HG02759 (cell line): ENCODE results near the gene PLAGL1.

Experiments
- ATAC-seq: cut with Tn5 transposase; IDR thresholded peaks from one replicate; pipeline ENCODE4 v1.9.1; 2021; ENCODE audit warnings: mild to moderate bottlenecking, moderate library complexity; ENCODE audit not compliant: unreplicated experiment

PLAGL1 gene

DNA sequence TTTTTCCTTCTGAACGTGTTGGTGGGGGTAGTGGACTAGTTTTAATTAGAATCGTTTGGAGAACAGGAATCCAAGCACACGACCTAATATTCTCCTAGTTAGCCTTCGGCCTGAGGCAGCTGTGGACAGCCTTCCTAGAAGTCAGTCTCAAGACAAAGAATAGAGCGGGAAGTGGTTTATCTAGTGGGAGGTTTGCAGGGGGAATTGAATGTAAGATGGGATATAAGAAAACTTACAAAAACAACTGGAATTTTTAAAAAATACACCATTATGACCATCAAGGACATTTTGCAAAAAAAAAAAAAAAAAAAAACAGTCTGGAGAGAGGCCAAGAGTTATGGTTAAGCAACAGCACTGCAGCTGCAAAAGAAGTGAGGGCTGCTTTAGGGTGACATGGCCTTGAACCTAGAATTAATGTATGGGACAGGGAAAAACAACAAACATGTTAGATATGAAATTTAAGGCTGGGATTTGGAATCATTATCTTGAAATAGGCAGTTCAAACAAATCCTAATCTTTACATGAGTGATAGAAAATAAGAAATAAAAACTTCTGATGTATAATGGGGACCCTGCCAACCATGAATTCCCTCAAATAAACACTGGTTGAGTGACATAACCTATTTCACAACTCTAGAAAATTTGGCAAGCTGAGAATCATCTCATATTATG is 40.2 kb downstream of the PLAGL1 start:
- ATAC-seq, result no peak

DNA sequence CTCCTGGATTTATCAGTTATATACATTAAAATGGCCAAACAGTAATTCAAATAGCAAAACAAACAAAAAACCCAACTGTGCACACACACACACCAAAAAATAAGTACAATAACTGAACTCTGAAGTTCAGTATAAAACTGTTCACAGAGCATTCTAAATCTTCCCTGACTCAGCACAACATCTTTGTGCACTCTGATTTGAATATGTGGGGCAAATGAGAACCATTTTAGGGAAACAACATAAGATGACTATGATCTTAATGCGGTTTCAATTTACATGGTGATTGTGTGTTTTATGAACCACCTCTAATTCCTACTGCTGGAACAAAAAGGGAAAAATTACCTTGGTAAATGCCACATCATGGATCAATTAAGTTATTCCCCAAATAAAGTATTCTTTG is 41.7 kb downstream of the PLAGL1 start:
- ATAC-seq, result no peak

DNA sequence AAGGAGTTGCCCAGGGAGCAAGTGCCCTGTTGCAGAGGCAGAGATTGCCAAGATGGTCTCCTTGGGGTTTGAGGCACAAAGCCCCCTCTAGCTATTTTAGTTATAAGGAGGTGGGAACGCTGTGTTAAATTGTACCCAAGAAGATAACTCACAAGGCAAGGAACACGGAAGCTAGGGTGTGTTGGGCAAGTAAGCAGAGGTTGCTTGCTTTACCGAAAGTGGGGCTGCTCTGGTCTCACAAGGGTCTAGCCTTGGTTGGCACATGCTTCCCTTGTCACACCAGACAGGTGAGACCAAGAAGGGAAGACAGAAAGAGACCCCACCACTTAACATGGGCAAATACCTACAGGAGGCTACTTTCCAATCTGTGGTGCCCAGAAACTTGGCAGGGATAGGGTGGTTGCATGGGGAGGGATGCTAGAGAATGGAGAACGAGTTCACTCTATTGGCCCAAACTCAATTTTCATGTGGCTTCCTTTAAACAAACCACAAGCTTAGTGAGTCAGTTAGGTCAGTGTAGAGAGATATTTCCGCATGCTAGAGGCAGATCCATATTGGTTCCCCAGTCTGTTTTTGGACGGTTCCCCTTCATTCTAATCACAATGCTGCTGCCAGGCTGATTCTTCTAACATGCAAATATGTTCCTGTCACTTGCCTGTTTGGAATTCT is 42.4 kb downstream of the PLAGL1 start:
- ATAC-seq, result no peak

DNA sequence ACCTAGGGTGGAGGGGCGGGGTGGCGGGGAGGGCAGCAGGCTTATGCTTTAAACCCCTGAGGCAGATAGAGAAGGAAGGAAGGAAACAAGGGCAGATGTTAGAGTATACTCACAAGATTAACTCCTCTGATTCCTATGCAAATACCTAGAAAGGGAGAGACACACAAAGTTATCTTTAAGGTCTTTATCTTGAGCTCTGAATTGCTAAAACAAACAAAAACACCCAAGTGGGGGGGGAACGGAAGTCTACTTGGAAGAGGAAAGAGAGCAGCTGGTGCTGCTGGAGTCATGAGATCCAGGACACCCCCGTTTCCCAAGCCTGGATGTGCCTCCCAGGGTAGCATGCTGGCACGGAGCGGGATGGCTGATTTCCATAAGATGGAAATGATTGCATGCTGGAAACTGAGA is 43.4 kb downstream of the PLAGL1 start:
- ATAC-seq, result no peak

DNA sequence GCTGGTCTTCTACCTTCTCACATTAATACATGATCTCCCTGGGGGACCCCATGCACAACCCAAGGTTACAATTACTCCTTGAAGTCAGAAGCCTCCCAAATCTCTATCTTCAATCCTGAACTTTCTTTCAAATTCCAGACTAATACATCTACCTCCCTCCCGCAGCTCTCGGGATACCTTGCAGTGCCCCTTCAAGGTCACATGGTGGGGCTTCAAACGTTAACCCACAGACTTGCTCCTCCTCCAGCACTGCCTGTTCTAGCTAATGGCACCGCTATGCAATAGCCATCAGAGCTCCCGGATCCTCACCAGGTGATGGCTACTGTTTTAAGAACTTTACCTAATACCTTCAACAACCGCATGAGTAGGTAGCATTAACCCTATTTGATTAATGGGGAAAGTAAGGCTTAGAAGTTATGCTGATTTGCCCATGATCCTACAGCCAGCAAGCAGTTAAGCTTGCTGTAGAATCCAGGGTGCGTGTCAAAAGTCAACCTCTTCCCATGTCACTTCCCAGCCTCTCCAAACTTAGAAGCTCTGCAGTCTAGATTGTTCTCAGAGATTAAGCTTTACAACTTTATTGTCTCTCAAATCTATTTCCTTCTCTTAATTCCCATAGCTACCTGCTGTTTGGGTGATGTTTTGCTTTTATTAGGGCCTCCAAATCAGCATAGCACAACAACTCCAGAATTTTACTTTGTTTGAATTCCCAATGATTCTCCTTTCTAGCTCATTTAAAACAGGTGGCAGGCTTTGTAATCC is 44.7 kb downstream of the PLAGL1 start:
- ATAC-seq, result no peak

DNA sequence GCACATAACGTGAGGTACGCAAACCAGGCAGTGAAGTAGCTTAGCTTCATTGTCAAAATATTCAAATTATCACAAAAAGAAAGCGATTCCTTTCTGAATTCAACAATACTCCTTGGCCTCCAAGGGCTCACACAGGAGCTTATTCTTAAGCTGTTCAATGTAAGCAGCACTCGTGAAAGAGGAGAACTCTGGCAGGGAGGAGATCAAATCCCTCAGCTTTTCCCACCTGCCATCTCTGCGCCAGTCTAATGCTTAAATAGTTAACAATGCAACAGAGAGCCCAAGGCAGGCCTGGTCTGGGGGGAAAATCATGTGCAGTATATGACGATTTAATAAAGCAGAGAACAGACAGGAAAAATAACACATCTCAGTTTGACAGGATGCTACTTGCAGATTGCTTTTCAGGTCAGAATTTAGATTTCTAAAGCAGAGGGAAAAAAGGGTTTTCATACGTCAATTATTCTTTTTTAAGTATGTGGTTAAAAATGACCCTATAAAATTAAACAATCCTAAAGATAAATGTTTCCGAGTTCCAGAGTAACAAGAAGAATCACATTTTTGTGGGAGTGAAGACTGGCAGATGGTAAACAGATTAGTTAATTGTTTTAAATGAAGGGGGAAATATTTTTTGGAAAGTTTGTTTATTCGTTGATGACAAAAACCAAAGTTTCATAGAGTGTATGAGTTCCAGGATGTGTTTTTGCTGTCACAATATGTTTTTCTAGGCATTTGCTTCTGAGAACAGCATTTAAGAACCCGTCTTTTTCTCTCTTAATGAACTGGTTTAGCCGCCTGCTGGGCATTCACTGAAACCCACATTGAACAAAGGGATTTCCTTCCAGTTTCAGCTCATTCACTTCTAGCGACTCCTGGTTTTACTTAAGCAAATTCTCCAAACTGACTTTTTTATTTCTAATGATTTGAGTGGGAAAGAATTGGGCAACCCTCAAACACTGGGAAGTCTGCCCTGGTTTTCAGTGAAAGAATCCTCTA is 45.9 kb downstream of the PLAGL1 start:
- ATAC-seq, result no peak

DNA sequence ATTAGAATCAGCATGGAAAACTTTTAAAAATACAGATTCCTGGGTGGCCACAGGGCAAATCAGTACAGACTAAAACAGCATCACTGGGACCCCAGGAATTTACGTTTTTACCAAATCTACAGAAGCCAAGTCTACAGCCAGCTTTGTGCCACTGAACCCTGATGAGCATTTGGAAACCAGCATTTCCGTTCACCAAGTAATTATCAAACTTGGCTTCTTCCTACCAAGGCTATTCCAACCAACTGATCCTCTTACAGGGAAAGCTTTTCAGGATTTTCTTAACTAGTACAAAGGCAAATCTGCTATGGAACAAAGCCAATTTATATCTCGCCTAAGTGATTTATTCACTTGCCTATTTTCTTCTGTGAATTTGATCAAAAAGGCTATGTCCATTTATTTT is 47.0 kb downstream of the PLAGL1 start:
- no peak for ATAC-seq

DNA sequence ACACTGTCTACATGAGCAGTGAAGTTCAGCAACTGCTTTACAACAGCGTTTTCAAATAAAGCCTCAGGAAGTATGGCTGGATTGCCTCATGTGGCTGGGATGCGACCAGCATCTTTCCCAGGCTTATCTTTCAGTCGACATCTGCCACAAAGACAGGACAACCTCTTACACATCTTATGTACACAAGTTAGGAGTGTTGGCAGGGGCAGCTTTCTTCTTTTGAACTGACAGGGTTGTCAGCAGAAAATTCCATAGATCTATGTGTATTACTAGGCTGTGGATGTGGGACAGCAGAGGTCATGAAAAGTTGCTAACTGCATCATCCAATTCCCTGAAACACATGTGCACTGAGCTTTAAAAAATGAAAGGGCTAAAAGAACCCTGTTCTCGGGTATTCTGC is 48.1 kb downstream of the PLAGL1 start:
- no peak for ATAC-seq

DNA sequence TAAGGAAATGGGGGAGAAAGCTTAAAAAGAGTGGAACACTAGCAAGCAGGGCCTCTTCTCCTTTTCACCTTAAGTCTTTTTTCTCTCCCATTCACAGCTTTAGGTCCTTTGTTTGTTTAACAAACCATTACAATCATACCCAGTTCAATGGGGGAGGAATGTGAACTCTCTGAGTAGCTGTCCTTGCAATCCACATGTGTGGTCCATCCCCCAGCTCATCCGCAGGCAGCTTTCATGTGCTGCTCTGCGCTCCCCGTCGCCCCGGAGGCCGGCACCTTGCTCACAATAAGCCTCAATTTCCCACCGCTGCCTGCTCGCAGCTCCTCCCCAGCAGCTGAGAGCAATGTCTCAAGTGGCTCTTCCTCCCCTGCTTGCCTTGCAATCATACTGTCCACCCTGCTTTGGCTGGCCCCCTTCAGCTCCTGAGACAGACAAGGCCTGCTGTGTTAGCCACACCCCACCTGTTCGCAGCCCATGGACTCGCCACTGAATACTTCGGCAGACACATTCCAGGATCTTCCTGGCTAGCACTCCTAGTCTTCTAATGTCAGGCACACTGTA is 49.1 kb downstream of the PLAGL1 start:
- ATAC-seq, result no peak

DNA sequence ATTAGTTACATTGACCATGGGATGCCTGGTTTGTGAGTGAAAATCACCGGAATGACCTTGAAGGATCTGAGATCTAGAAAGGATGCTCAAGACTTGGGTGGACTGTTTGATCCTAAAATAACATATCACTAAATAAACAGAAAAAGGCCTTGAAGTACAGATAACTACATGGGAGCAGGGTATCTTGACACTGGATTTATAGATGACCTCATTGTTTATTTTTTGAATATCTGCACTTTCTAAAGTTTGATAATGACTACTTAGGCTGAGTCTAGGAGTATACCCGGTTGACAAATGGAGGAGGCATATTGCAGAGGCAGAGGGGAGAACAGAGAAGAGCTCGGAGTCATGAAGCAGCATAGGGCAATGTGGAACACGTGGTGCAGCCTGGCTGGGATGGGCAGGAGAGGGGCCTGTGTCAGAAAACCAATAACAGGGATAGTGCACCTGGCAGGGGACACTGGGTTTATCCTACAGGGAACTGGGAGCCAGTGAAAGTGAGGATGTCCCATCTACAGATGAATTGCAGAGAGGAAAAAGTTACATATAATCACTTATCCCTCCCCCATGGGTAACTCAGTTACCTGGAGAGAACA is 50.3 kb downstream of the PLAGL1 start:
- no peak for ATAC-seq

DNA sequence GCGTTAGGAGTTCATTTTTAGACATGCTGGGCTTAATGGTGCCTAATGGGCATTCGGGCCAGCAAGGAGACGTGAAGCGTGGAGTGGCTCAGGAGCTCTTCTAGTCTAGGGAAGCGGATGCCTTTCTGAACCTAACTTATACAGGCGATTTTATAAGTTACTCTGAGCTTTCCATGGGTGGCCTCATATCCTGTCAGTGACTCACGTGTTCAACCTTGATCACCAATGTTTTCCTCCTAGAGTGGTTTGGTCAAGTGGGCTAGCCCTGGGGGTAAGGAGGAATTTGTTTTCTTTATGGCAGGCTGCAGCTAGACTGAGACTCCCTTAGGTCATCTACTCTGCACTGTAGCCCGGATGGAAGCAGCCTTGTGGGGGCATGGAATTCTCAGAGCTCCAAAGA is 52.1 kb downstream of the PLAGL1 start:
- no peak for ATAC-seq

DNA sequence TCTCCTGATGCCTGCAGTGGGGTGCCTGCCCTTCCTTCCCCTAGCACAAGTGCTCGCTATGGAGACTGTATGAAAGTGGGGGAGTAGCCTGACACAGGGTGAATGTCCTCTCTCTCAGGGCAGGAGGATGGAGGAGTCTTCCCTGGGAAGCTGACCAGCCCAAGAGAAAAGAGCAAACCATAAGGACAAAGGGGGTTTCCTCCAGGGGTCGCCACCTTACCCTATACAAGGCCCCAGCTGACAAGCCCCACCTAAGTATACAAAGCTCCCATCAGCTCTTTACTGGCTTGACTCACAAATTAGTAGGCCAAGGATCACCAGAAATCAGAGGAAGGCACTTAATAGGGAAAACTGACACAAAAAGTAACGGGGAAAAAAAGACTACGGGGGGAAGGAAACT is 54.1 kb downstream of the PLAGL1 start:
- ATAC-seq, result no peak

DNA sequence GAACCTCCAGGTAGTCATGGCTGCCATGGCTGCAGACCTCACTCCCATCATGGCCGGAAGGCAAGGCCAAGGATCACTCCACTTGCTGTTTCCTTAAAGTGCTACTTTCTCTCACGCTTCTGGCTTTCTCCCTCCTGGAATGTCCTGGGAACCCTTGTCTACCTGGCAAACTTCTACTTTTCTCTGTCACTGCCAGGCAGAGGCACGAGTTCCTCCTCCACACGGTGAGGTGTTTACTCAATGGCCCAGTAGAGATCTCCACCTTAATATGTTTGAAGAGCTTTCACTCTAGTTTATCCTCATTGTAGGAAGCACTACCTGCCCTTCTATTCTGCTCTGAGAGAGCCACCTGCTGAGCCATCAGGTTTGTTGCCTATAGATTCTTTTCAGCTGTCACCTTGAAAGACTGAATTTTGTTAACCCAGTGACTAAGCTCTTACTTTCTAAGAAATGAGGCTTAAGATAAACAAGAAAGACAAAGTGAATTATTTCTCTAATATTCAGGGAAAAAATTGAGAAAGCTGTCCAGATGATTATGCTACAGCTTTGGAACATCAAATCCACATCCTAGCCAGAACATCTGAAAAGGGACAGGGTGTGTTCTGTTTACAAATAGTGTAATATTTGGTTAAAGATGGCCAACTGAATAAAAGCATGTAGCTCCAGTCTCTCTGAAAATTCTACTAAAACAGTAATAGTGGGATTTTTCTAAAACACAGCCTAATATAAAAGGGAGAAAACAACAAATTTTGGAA is 54.9 kb downstream of the PLAGL1 start:
- ATAC-seq, result no peak

DNA sequence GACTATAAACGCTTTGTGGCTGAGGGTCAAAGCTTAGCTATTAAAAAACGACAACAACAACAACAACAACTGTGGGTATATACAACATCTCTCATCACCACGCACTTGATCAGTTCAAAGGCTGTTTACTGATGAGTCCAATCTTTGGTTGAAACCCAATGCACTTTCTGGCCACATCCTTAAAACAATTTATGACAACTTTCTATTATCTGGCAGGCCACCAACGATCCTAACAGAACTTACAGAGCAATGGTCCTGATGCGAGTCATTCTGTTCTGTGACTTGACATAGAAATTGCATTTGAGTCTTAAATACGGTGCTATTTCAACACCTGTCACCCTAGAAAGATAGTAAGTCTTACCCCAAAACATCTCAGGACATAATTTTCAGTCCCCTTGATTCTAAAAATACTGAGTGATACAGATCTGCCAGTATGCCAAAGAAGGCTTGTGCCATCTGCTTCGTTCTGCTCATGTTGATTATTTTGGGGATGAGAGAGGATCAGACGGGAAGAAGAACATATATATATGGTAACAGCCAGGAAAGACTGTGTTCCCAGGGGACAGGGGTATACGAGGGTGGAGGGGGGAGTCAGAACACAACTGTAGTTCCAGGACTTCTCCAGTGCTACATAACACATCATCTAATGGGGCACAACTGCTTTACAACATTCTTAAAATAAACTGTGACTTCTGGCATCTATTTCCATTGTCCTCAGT is 55.8 kb downstream of the PLAGL1 start:
- no peak for ATAC-seq

DNA sequence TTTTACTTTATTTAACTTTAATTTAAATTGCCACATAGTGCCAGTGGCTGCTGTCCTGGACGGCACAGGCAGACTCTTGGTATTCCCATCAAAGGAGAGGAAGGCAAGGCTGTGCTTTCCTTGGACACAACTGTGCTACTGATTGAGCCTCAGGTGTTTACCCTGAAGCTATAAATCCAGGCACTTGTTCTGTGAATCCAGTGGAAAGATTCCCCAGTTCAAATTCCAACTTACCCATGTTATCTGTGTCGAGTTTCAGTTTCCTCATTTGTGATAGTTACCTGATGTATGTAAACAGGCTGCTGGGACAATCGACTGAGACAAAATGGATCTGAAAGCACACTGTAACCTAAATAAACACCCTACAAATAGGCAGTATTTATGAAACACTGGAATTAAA is 57.2 kb downstream of the PLAGL1 start:
- no peak for ATAC-seq

DNA sequence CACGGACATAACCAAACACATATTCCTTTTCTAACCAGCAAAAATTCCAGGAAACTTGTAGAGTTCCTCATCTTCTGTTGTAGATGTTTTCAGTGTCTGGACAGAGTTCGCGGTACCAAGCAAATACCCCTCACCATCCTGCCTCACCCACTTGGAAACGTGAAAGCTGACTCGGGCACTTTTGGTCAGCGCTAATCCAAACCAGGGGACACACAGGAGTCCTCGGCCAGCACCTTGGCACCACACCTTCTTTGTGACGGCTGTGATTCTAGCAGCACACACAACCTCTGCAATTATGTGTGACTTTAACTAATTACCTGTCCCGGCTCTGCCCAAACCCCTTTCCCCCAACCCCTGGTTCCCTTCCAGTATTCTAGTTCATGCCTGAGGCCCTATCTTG is 58.1 kb downstream of the PLAGL1 start:
- no peak for ATAC-seq

DNA sequence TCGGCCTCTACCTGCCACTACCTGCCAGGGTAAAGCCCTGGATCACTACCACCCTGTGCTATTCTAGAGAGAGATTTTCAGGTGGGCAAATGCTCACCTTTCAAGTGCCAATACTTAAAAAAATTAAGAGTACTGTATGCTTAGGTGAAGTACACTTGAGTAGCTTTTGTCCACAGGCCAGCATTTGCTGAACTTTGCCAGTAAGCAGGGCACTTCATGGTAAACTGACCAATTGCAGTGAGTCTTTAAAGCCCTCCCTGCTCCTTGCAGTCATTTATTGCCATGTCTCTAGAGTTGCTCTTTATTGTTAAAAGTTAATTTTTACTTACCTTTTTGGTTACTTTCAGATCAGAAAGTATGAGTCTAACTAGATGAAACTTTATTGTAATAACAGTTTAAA is 58.5 kb downstream of the PLAGL1 start:
- ATAC-seq, result no peak

DNA sequence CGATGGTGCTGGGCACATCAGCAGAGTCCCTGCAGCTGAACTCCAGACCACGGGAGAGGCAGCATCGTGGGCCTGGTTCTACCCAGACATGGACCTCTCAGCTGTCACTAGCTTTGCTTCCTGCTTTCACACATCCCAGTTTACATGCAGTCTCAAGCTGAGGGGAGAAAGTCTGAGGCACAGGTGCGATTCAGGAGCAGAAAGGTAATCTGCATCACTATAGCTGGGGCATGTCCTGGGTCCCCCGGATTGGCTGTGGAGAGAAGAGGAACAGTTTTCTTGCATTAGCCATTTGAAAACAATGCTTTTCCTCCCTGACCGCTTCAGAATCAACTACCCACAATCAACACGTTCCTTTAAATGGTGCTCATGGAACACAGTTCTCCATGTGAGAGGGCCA is 59.9 kb downstream of the PLAGL1 start:
- ATAC-seq, result no peak
